ENCODE results near the gene SEMA3C.

The SEMA3C gene

DNA sequence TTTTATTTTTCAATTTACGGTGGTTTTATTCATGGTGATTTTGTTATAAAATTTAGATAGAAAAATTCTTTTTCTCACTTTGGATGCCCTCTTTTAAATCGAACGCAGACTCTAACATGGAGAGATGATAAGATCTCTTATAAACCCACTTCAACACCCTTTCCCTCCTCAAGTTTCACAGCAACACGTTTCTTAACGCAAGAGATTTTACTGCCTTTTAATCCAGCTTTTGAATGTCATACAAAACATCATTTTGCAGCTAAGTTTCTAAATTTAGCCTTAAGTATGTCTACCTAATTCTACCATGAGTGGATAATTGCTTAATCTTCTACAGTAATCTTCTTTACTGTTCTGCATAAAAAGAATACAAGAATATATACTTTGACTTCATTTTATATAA is 70.0 kb downstream of the SEMA3C start:
- no peak for DNase-seq (ENCODE audit: low read depth)

DNA sequence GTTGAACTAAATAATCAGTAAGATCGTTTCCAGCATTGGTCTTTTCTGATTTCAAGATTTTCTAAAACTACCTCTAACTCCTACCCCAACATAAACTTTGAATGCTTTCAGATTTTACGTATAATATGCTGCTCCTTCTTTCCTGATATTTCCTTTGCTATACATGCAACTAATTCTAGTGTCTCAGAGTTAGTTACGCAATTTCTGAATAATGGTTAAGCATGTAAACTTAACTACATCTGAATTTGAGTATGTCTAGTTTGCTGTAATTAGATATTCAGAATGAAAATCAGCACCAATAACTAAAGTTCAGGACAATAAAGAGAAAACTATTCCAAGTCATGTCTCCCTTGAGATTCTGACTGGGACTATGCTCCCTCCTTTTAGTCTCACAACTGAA is 71.0 kb downstream of the SEMA3C start:
- DNase-seq (ENCODE audit: low read depth), result no peak

- DNase-seq (ENCODE audit: low read depth), result no peak
Observed at GRCh38 chr7:80847027-80847426, 71.8 kb downstream of the SEMA3C start.

DNA sequence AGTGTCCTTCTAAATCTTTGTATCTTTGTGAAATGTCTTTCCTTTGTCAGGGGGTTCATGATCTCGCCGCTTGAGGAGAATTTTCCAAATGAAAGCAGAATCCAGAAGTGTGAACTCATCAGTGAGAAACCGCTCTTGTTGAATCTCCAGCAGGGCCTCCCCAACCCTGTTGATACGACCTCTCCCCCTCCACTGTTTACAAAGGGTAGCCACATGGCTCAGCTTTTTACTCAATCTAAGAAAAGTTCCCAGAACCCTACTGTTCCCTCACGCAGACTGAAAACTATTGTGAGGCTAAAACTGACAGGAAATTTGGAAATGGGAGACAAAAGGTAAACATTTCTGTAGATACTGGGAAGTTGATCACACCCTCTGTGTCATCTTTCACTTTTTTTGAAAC is 73.9 kb downstream of the SEMA3C start:
- DNase-seq (ENCODE audit: low read depth), result no peak

- DNase-seq (ENCODE audit: low read depth), result no peak
Observed at GRCh38 chr7:80843018-80843677, 75.7 kb downstream of the SEMA3C start.

- no peak for DNase-seq (ENCODE audit: low read depth)
Observed at GRCh38 chr7:80842022-80842790, 76.6 kb downstream of the SEMA3C start.

DNA sequence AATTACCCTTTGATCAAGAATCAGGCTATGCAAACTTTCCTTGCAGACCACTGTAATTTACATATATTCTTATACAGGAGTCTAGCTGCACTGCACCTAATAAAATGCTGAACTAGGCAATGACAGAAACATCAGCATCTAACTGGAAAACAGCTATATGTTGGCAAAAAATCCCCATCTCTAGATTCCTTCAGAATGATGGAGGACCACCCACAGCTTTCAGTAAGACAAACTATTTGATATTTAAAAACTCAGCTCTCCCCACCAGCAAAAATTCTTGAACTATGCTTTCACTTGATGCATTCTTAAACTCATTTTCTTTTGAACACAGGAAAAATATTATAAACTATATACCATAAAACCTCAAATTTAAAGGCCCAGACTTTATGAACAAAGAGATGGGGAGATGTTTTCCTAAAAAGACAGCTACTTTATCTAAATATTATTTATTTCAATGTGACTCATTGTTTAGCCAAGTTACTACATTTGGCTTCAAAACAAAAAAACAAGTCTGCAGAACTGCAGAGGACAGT is 77.4 kb downstream of the SEMA3C start:
- no peak for DNase-seq (ENCODE audit: low read depth)

GRCh38 chr7:80840681-80841080 is 78.2 kb downstream of the SEMA3C start:
- DNase-seq (ENCODE audit: low read depth), result no peak

DNA sequence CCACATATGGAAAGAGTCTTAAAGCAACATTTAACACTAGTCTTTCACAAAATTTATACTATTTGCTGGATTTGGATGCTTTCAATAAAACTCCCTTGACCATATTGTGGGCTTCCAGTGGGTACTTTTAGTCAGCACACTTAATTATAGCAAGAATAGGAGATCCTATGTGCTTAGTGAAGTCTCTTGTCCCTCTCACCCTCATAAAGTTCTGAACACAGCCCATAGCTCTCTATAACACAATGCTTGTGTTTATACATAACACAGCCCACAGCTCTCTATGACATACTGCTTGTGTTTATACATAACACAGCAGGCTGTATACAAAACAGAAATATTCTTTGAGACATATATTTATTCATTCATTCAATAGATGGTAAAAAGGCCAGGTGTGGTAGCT is 79.0 kb downstream of the SEMA3C start:
- DNase-seq (ENCODE audit: low read depth), result no peak

- no peak for DNase-seq (ENCODE audit: low read depth)
Observed at GRCh38 chr7:80838643-80839042, 80.2 kb downstream of the SEMA3C start.

DNA sequence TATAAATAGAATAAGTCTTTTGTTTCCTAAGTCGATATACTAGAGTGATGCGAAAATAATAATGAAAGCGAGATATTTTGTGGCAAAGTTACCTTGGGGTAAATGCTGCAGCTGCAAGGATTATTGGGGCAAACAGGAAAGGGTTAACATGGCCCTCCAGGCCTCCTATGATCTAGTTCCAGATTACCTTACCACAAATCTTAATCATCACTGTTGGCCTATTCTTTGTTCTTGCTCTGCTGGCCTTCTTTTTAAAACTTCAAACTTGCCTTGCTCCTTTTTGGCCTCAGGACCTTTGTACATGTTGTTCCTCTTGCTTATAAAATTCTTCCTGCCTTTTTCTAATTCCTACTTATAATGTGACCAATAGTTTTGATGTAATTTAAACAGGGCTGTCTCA is 81.5 kb downstream of the SEMA3C start:
- DNase-seq (ENCODE audit: low read depth), result no peak

GRCh38 chr7:80835251-80835650 is 83.6 kb downstream of the SEMA3C start:
- DNase-seq (ENCODE audit: low read depth), result no peak

- DNase-seq (ENCODE audit: low read depth), result no peak
Observed at GRCh38 chr7:80833289-80834268, 85.3 kb downstream of the SEMA3C start.

GRCh38 chr7:80832006-80832405 is 86.8 kb downstream of the SEMA3C start:
- DNase-seq (ENCODE audit: low read depth), result no peak

DNA sequence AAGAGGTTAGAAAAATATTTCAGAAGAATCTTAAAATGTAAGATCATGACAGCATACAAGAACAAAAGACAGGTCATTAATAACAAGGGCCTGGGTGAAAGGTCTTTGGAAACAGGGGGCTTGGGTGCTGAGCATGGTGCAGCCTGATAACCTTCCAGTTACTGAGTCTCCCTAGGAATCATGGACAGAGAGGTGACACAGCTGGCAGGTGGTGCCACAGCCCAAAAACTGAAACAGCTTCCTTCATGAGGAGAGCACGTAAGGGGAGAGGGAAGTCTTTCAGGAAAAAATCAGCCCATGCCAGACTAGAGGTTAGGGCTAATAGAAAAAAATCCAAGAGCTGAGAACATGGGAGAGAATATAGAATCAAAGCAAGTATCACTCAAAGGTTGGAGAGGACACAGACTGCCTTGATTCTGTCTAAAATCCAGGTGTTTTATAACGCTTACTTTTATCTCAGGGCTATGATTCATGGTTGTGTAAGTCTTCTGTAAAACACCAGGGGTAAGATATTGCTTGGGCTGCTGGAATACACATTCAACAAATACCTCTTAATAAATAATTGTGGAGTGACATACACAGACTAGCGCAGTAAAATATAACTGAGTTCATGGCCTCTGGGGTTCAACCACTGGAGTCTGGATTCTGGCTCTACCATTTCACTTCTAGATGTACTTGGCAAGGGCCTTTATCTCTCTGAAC is 88.1 kb downstream of the SEMA3C start:
- DNase-seq (ENCODE audit: low read depth), result no peak

- DNase-seq (ENCODE audit: low read depth), result no peak
Observed at GRCh38 chr7:80830010-80830409, 88.8 kb downstream of the SEMA3C start.

DNA sequence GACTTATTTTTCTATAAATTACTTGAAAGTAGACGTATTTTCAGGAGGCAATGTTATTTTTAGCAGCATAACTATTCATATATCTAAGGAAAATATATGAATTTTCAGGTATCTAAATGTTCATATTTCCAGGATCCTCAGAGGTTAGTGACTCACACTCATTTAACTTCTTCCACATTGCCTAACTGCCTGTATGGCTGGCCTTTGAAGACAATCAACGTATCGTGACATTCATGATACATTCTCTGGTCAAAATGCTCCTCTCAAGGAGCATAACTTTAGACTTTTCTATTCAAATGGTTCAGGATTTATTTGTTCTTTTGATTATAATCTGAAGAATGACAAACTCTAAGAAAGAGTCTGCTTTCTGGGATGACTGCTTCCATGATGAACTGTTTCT is 89.3 kb downstream of the SEMA3C start:
- no peak for DNase-seq (ENCODE audit: low read depth)

DNA sequence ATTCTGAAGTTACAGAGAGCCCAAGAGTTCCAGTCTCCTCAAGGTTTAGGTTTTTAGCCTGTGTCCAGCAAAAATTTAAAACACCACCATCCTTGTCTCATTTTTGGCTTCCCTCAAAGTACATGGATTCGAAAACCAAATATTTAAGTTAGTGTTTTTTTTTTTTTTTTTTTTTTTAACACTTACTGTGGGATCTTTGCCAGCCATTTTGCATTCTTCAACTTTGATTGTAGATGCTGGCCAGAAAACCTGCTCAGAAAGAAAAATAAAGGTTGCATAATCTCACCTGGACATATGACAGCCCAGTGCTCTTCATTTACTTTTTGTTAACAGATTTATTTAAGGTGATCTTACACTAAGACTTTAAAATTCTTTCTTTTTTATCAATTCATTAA is 91.6 kb downstream of the SEMA3C start:
- DNase-seq (ENCODE audit: low read depth), result no peak

GRCh38 chr7:80826520-80827238 is 92.2 kb downstream of the SEMA3C start:
- DNase-seq (ENCODE audit: low read depth), result no peak

DNA sequence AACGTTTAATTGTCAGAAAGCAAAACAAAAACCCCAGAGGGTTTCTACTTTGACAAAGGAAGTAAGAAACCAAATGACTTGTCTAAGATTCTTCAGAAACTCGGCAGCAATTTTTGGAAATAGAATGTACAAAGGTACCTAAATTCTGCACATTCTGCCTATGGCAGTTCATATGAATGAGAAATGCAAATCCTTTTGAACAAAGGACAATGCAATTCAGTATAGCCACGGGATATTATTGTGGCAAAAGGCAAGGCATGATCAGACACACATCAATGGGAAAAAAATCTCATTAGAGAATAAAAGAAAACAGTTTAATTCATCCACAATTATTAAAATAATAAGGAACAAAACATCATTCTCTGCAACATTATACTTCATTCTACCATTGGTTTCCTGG is 93.4 kb downstream of the SEMA3C start:
- DNase-seq (ENCODE audit: low read depth), result no peak

DNA sequence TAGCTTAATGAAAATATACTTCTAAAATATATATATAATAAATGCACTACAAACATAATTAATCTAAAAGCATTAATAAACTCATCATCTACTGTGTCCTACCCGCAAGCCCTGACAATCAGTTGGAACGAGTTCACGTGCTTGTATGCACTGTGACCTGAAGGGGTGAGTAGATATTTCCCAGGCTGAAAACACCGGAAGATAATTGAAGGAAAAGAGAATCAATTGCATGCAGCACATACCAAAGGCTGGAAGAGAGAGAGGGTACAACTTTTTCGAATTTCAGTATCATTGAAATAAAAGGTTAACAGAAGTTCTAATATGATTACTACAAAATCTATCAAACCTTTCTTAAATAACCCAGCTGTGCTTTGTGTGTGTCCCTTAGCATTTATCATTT is 94.6 kb downstream of the SEMA3C start:
- no peak for DNase-seq (ENCODE audit: low read depth)

Measured in stimulated activated CD8-positive, alpha-beta memory T cell treated with anti-CD3 and anti-CD28 coated beads, Interleukin-15, amount 100 ng/mL, for 24 hours (primary cell).